DND-41 (cell line): ENCODE results near the gene DNASE1L3.

Experiments
- CTCF ChIP-seq: IDR thresholded peaks from 2 replicates; pipeline ENCODE4 v1.5.1; 2012; ENCODE audit warnings: borderline replicate concordance, low read length, moderate library complexity, mild to moderate bottlenecking; ENCODE audit not compliant: poor library complexity, severe bottlenecking; ENCODE audit errors: extremely low read depth
- EZH2 ChIP-seq: IDR thresholded peaks from 3 replicates; pipeline ENCODE4 v1.6.1; 2012; ENCODE audit warnings: borderline replicate concordance, low read depth, mild to moderate bottlenecking, moderate library complexity, low read length, inconsistent platforms; ENCODE audit not compliant: severe bottlenecking

GRCh38 chr3:58168498-58168897 lies 42.3 kb downstream of the DNASE1L3 start:
- TF ChIP-seq EZH2 (no peak), CTCF (no peak)
